Frontal cortex (tissue), 4 donors: Measurements from ENCODE around the gene CLIP1. TPM values are rescaled to one million over a fixed set of nuclear protein-coding genes. Genes with fewer than 3 reads are reported as not detected.
A peak's percentile ranks its signal among the peaks of the same experiment; 100 is the strongest.
"Not testable (repeated sequence)": the region's sequence is repeated elsewhere in the genome, so short reads cannot be mapped to it uniquely, and the experiment has no call there.

Experiments
- DNase-seq, 2 donors: peaks; one replicate each; pipeline ENCODE4 v3.0.0; 2012; ENCODE audit warnings: low spot score in 2 of 2
- FAIRE-seq: peaks from 2 replicates; lab custom pipeline; 2012; peaks lifted over from hg19 to GRCh38; lab: Jason Lieb, UNC
- total RNA-seq: library from RNA; depleted of rRNA; stranded (reverse); fragments of >200 nt; gene quantifications from one replicate; pipeline ENCODE4 v1.2.3, GENCODE V29; 2014
- donor health status: control.
- donor health status: control.
- donor health status: control.

CLIP1 gene
- total RNA-seq, 1 donor from 2014 or later: 72.2 TPM

- FAIRE-seq: no peak
- DNase-seq: no peak
These were observed 20.2 kb downstream of the CLIP1 start for GRCh38 chr12:122402264-122402663.

DNA sequence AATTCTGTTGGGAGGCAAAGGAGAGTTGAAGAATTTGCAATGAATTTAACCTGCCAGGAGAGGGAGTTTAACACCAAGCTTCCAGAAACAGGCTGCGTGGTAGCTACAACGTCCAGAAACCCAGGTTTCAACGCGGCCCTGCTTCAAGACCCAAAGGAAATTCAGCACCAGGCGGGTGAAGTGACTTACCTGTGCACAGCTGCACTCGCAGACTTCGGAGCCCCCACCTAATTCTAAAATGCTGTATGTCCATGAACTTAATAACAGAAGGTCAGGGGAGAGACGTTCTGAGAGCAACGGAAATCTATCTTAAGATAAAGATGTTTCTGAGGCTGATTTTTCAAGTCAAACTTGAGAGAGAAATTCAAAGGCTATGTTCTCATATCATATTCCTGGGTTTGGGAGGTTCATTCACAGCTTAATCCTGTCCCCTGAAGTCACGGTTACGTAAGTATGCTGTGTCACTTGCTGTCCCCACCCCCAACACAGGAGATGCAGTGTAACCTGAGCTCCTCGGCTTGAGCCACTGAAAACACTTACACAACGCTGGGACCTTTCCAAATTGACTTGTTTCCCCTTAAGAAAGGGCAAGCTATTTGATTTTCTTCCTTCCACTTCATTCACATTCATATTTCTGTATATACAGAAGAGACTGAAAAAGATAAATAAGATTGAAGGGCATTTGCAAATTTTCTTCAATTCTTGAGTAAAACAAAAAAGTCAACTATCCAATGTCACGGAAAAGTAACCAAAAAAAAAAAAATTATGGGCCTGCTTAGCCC is 22.7 kb downstream of the CLIP1 start:
- DNase-seq: peak; percentile 28 to 62
- FAIRE-seq: no peak

GRCh38 chr12:122399254-122399591 is 23.2 kb downstream of the CLIP1 start:
- no peak for FAIRE-seq
- no peak for DNase-seq

GRCh38 chr12:122397981-122398380 is 24.5 kb downstream of the CLIP1 start:
- not testable (repeated sequence) for FAIRE-seq, DNase-seq

- DNase-seq: no peak
- no peak for FAIRE-seq
These were observed 27.1 kb downstream of the CLIP1 start for GRCh38 chr12:122395319-122395718.

GRCh38 chr12:122394626-122395194 is 27.8 kb downstream of the CLIP1 start:
- no peak for DNase-seq
- FAIRE-seq: no peak

GRCh38 chr12:122393817-122394216 is 28.7 kb downstream of the CLIP1 start:
- FAIRE-seq (no peak), DNase-seq (no peak)

DNA sequence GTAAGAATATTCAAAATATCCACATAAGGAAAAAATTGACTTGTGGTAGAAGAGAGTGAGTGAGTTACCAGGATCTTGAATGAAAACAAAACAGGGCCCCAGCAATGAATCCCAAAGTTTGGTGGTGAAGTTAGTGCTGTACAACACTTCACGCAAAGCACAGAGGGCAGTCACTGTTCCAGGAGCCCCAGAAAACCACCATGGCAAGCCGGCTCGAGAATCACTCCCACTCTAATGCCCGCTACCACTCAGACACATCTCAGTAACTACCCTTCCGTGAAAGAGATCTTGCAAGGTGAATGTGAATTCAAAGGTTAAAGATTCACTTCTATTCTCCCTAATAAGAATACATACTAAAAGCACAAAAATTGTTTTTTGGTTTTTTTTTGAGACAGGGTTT is 30.1 kb downstream of the CLIP1 start:
- FAIRE-seq (no peak), DNase-seq (no peak)

DNA sequence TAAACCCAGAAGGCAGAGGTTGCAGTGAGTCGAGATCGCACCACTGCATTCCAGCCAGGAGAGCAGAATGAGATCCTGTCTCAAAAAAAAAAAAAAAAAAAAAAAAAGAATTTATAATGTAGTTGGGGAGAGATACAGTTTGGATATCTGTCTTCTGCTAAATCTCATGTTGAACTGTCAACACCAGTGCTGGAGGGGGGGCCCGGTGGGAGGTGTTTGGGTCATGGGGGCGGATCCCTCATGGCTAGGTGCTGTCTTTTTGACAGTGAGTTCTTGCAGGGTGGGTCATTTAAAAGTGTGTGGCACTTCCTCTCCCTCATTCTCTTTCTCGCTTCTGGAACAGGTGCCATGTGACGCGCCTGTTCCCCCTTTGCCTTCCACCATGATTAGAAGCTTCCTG is 32.8 kb downstream of the CLIP1 start:
- no peak for DNase-seq
- FAIRE-seq: no peak

- FAIRE-seq (no peak), DNase-seq (no peak)
These were observed 34.6 kb downstream of the CLIP1 start for GRCh38 chr12:122387887-122388286.

- DNase-seq (no peak), FAIRE-seq (no peak)
These were observed 37.1 kb downstream of the CLIP1 start for GRCh38 chr12:122385171-122386016.

- DNase-seq (no peak), FAIRE-seq (no peak)
These were observed 39.5 kb downstream of the CLIP1 start for GRCh38 chr12:122382919-122383350.

- FAIRE-seq (no peak), DNase-seq (no peak)
These were observed 41.4 kb downstream of the CLIP1 start for GRCh38 chr12:122381021-122381420.

DNA sequence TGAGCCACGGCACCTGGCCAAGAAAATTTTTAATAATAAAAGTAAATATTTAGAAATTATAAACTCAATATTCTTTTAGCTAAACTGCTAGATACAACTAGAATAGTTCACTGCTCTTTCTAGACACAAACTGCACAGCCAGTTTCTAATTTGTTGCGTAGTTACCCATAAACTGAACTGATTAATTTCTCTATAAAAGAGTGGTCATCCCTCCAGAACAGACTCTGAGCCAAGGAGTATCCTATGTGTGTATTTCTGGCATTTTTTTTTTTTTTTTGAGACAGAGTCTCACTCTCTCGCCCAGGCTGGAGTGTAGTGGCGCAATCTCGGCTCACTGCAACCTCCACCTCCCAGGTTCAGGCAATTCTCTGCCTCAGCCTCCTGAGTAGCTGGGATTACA is 45.7 kb downstream of the CLIP1 start:
- not testable (repeated sequence) for DNase-seq, FAIRE-seq

- DNase-seq: no peak
- FAIRE-seq: no peak
These were observed 47.8 kb downstream of the CLIP1 start for GRCh38 chr12:122374707-122375106.

DNA sequence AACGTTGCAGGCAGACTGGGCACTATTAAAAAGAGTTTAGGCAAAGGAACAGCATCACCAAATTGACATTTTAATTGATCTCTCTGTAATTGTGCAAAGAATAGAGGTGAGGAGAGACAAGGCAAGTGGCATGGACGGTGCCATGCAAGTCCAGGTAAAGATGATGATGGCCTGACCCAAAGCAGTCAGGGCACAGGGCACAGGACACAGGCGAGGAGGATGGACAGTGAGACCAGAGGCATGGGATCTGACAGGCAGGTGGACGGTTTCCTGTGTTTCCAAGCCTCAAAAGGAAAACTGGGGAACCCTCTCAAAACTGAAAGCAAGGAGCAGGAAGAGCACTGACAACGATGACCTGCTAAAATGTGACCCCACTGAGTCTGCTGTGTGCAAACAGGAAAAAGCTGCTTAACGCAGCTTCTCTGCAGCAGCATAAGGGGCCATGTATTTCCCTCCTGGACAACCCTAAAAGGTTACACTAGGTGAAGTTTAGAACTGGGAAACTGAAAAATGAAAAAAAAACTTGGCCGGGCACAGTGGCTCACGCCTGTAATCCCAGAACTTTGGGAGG is 50.9 kb downstream of the CLIP1 start:
- FAIRE-seq (no peak), DNase-seq (no peak)

GRCh38 chr12:122368361-122369073 is 54.0 kb downstream of the CLIP1 start:
- FAIRE-seq (no peak), DNase-seq (no peak)

- FAIRE-seq, DNase-seq: not testable (repeated sequence)
These were observed 54.8 kb downstream of the CLIP1 start for GRCh38 chr12:122367632-122368031.

- DNase-seq (peak in 1 of 2 donors; percentile 33), FAIRE-seq (no peak)
These were observed 55.6 kb downstream of the CLIP1 start for GRCh38 chr12:122366685-122367475.
